ENCODE data around the gene SKAP2.
"Not testable (repeated sequence)": the region's sequence is repeated elsewhere in the genome, so short reads cannot be mapped to it uniquely, and the experiment has no call there.

SKAP2 gene

GRCh38 chr7:26857170-26857505, 7.3 kb downstream of the SKAP2 start:
- DNase-seq (ENCODE audit: low read depth), result no peak

- no peak for DNase-seq (ENCODE audit: low read depth)
These were observed 8.0 kb downstream of the SKAP2 start for GRCh38 chr7:26856176-26856985.

- DNase-seq (ENCODE audit: low read depth), result no peak
These were observed 9.2 kb downstream of the SKAP2 start for GRCh38 chr7:26854876-26855855.

GRCh38 chr7:26853788-26854393, 10.5 kb downstream of the SKAP2 start:
- no peak for DNase-seq (ENCODE audit: low read depth)

GRCh38 chr7:26850193-26850651, 14.2 kb downstream of the SKAP2 start:
- DNase-seq (ENCODE audit: low read depth), result no peak

GRCh38 chr7:26843705-26844104, 20.7 kb downstream of the SKAP2 start:
- DNase-seq (ENCODE audit: low read depth), result no peak

- no peak for DNase-seq (ENCODE audit: low read depth)
These were observed 21.5 kb downstream of the SKAP2 start for GRCh38 chr7:26842897-26843296.

GRCh38 chr7:26841003-26841739, 23.2 kb downstream of the SKAP2 start:
- no peak for DNase-seq (ENCODE audit: low read depth)

GRCh38 chr7:26836793-26837192, 27.6 kb downstream of the SKAP2 start:
- DNase-seq (ENCODE audit: low read depth), result not testable (repeated sequence)

GRCh38 chr7:26815426-26815825, 49.0 kb downstream of the SKAP2 start:
- DNase-seq (ENCODE audit: low read depth), result no peak

GRCh38 chr7:26813432-26813831, 51.0 kb downstream of the SKAP2 start:
- DNase-seq (ENCODE audit: low read depth), result no peak

- no peak for DNase-seq (ENCODE audit: low read depth)
These were observed 69.8 kb downstream of the SKAP2 start for GRCh38 chr7:26794541-26794940.

- DNase-seq (ENCODE audit: low read depth), result no peak
These were observed 71.8 kb downstream of the SKAP2 start for GRCh38 chr7:26792576-26792975.

- DNase-seq (ENCODE audit: low read depth), result no peak
These were observed 72.4 kb downstream of the SKAP2 start for GRCh38 chr7:26792006-26792405.

- no peak for DNase-seq (ENCODE audit: low read depth)
These were observed 74.8 kb downstream of the SKAP2 start for GRCh38 chr7:26789481-26790184.

GRCh38 chr7:26787701-26788100, 76.7 kb downstream of the SKAP2 start:
- no peak for DNase-seq (ENCODE audit: low read depth)

- no peak for DNase-seq (ENCODE audit: low read depth)
These were observed 80.3 kb downstream of the SKAP2 start for GRCh38 chr7:26784118-26784517.

- no peak for DNase-seq (ENCODE audit: low read depth)
These were observed 81.9 kb downstream of the SKAP2 start for GRCh38 chr7:26782501-26782900.

GRCh38 chr7:26779978-26780595, 84.3 kb downstream of the SKAP2 start:
- DNase-seq (ENCODE audit: low read depth), result no peak

GRCh38 chr7:26777385-26777784, 87.0 kb downstream of the SKAP2 start:
- DNase-seq (ENCODE audit: low read depth), result no peak

GRCh38 chr7:26760501-26760900, 103.9 kb downstream of the SKAP2 start:
- no peak for DNase-seq (ENCODE audit: low read depth)
